A549 (cell line): ENCODE measurements around the gene HOXC6. TPM values are rescaled to one million over a fixed set of nuclear protein-coding genes. Genes with fewer than 3 reads are reported as not detected.

Source experiments
- ATAC-seq, 2 experiments: fragments of 200-7000 bp in 1 of 2; fragments of >200 bp in 1 of 2; cut with Nextera tagmentation in 1 of 2; cut with Tn5 transposase in 1 of 2; 3 replicates each; pipeline versions ENCODE4 v1.8.0 to v1.9.1; 2018 to 2020; ENCODE audit warnings: mild to moderate bottlenecking in 1 of 2, moderate library complexity in 1 of 2
- CTCF ChIA-PET: fragments of 300-600 bp; sonication (Branson Sonifier 250); formaldehyde crosslinking; extraction: SDS; loops from one replicate; lab custom pipeline; 2021; ENCODE audit warnings: antibody characterized with exemption, inconsistent platforms; lab: Yijun Ruan, JAX
- POLR2A ChIA-PET: fragments of 350-600 bp; formaldehyde crosslinking; extraction: SDS; loops from one replicate; lab custom pipeline; 2021; ENCODE audit warnings: antibody characterized with exemption, inconsistent platforms; lab: Yijun Ruan, JAX
- DNase-seq, 2 experiments: peaks; one replicate each; pipeline versions ENCODE4 v3.0.0 to v3.0.0-alpha.2; 2011 to 2016; ENCODE audit warnings: low read depth in 1 of 2, low spot score in 1 of 2
- FAIRE-seq: peaks from 2 replicates; lab custom pipeline; 2011; peaks lifted over from hg19 to GRCh38; lab: Jason Lieb, UNC
- H3K27ac ChIP-seq, 2 experiments: fragments of >200 bp; sonication (Bioruptor Twin); formaldehyde crosslinking; 3 replicates each; pipeline ENCODE4 v1.5.1; 2016 to 2017
- H3K4me1 ChIP-seq: fragments of >200 bp; sonication (Bioruptor Twin); formaldehyde crosslinking; 3 replicates; pipeline ENCODE4 v1.6.1; 2016
- H3K4me2 ChIP-seq: fragments of >200 bp; sonication (Bioruptor Twin); formaldehyde crosslinking; 3 replicates; pipeline ENCODE4 v1.6.1; 2016
- H3K4me3 ChIP-seq: fragments of >200 bp; sonication (Bioruptor Twin); formaldehyde crosslinking; 3 replicates; pipeline ENCODE4 v1.5.1; 2016
- H3K9me3 ChIP-seq: fragments of >200 bp; sonication (Bioruptor Twin); formaldehyde crosslinking; 3 replicates; pipeline ENCODE4 v1.6.1; 2016
- E2F6 ChIP-seq: IDR thresholded peaks from 2 replicates; pipeline ENCODE4 v1.6.1; 2012; ENCODE audit warnings: low read depth, borderline replicate concordance
- EHF ChIP-seq: fragments of 250-450 bp; sonication (Bioruptor Pico); IDR thresholded peaks from 2 replicates; pipeline ENCODE4 v1.5.0; 2020; ENCODE audit warnings: mild to moderate bottlenecking
- EHMT2 ChIP-seq: fragments of 200-600 bp; sonication (generic); IDR thresholded peaks from 2 replicates; pipeline ENCODE4 v1.6.1; 2016; ENCODE audit warnings: antibody characterized with exemption, low read depth, mild to moderate bottlenecking, moderate library complexity
- EP300 ChIP-seq, 2 experiments: fragments of >200 bp; sonication (Bioruptor Twin); formaldehyde crosslinking; IDR thresholded peaks; 2 replicates in 1 of 2; 3 replicates in 1 of 2; pipeline ENCODE4 v1.6.1; 2016 to 2017
- FOSB ChIP-seq: fragments of 250-450 bp; sonication (Bioruptor Pico); IDR thresholded peaks from 2 replicates; pipeline ENCODE4 v1.5.0; 2020; ENCODE audit warnings: mild to moderate bottlenecking, moderate library complexity
- FOSL2 ChIP-seq, 2 experiments: fragments of 450-650 bp in 1 of 2; fragments of >200 bp in 1 of 2; sonication (Bioruptor Twin) in 1 of 2; formaldehyde crosslinking; IDR thresholded peaks; 2 replicates each; pipeline versions ENCODE4 v1.5.0 to v1.6.1; 2016 to 2020; ENCODE audit warnings: mild to moderate bottlenecking in 1 of 2, moderate library complexity in 1 of 2
- HES2 ChIP-seq: fragments of >200 bp; sonication (Bioruptor Twin); formaldehyde crosslinking; IDR thresholded peaks from 2 replicates; pipeline ENCODE4 v1.6.1; 2016
- HEYL ChIP-seq: fragments of 250-450 bp; sonication (Bioruptor Pico); IDR thresholded peaks from 2 replicates; pipeline ENCODE4 v1.8.0; 2021; ENCODE audit warnings: mild to moderate bottlenecking, moderate library complexity
- MAFK ChIP-seq: fragments of 450-650 bp; IDR thresholded peaks from 2 replicates; pipeline ENCODE4 v1.6.1; 2014; ENCODE audit not compliant: partially characterized antibody
- MYC ChIP-seq: IDR thresholded peaks from 2 replicates; pipeline ENCODE4 v1.6.1; 2012; ENCODE audit warnings: mild to moderate bottlenecking, inconsistent platforms, low read length, improper control_type of control experiment, borderline replicate concordance
- NR3C1 ChIP-seq: fragments of >200 bp; sonication (Bioruptor Twin); formaldehyde crosslinking; IDR thresholded peaks from 3 replicates; pipeline ENCODE4 v1.6.1; 2017
- PBX3 ChIP-seq: IDR thresholded peaks from 2 replicates; pipeline ENCODE4 v1.6.1; 2012
- RCOR1 ChIP-seq: fragments of 150-350 bp; IDR thresholded peaks from 2 replicates; pipeline ENCODE4 v1.6.1; 2014; ENCODE audit warnings: antibody characterized with exemption, low read length, low read depth
- REST ChIP-seq: fragments of 200-600 bp; sonication (generic); IDR thresholded peaks from 2 replicates; pipeline ENCODE4 v1.6.1; 2016; ENCODE audit warnings: antibody characterized with exemption, mild to moderate bottlenecking, moderate library complexity
- RFX5 ChIP-seq: fragments of 450-650 bp; IDR thresholded peaks from 2 replicates; pipeline ENCODE4 v1.7.1; 2014; ENCODE audit warnings: antibody characterized with exemption, mild to moderate bottlenecking, moderate library complexity
- RNF2 ChIP-seq: fragments of 200-600 bp; sonication (generic); IDR thresholded peaks from 2 replicates; pipeline ENCODE4 v1.6.1; 2016; ENCODE audit warnings: low read depth, mild to moderate bottlenecking, antibody characterized with exemption, moderate library complexity, borderline replicate concordance
- TP53 ChIP-seq: fragments of 250-450 bp; sonication (Bioruptor Pico); IDR thresholded peaks from 2 replicates; pipeline ENCODE4 v1.5.0; 2021; ENCODE audit warnings: mild to moderate bottlenecking, moderate library complexity
- ZC3H11A ChIP-seq: fragments of 450-650 bp; IDR thresholded peaks from 2 replicates; pipeline ENCODE4 v1.6.1; 2014; ENCODE audit warnings: antibody characterized with exemption, mild to moderate bottlenecking
- WGBS: methylation state at CpG from one replicate; pipeline ENCODE4 v1.1.6; 2017; ENCODE audit errors: missing lambda C conversion rate; 5-methylcytosine and 5-hydroxymethylcytosine counted together
- polyA plus RNA-seq, 4 experiments: library from polyadenylated mRNA; depleted of rRNA in 3 of 4; stranded (reverse); fragments of >200 nt; fragmentation: RNase III in 1 of 4; extraction: RNeasy Plus Mini Kit Qiagen cat#74134 plus additional on column Dnase treatment in 1 of 4; gene quantifications; 2 replicates in 3 of 4; 3 replicates in 1 of 4; pipeline ENCODE4 v1.2.3, GENCODE V29; 2011 to 2017

Gene HOXC6
- polyA plus RNA-seq, 2 of the 4 experiments (the other 2 are of a cell fraction), result 5.2 to 6.0 TPM

GRCh38 chr12:54036620-54037359, 8.6 kb downstream of the HOXC6 start:
- H3K27ac ChIP-seq, result no peak overlapping the region
- no peak overlapping the region for H3K4me2 ChIP-seq
- FAIRE-seq (no peak), DNase-seq (peak; percentile 56 to 57), ATAC-seq (peak; percentile 69 to 73)
- CTCF ChIA-PET, result interaction anchor here (0.6 to 27.9 kb wide), 11 partner anchors 8 to 178 kb away, joined by 3 to 476 read pairs (median 3); partner anchors contain the start of gene SMUG1
- H3K9me3 ChIP-seq, result no peaks in the 10 kb centered on the region
- TF ChIP-seq HEYL (CRISPR knock-in tag) (no peak), MAFK (no peak), FOSL2 (IDR thresholded peaks at IDR 0.05) (no peak), FOSL2 (CRISPR knock-in tag; IDR thresholded peaks at IDR 0.05) (0 out of 2 replicates have a peak, but pooled peaks have one; percentile 13)
- POLR2A ChIA-PET, result interaction anchor here (0.5 to 1.6 kb wide), 3 partner anchors 19 to 639 kb away, joined by 3 to 7 read pairs (median 5); no protein-coding TSS in a partner anchor
- H3K4me3 ChIP-seq, result no peak overlapping the region
- 76% methylated on average over 14 of the region's 14 CpGs for WGBS
- peaks cover 7% of the 10 kb centered on the region; the same call in 1 of the 3 replicates for H3K4me1 ChIP-seq

- 80% methylated on average over 14 of the region's 14 CpGs for WGBS
- no peak for DNase-seq
- no peak overlapping the region for H3K27ac ChIP-seq
- H3K4me2 ChIP-seq, result no peak overlapping the region
- H3K4me1 ChIP-seq, result peaks cover 7% of the 10 kb centered on the region; the same call in 1 of the 3 replicates
- CTCF ChIA-PET, result interaction anchor here (0.6 to 27.9 kb wide), 11 partner anchors 13 to 335 kb away, joined by 3 to 476 read pairs (median 3); partner anchors contain the start of genes HOXC9 and SMUG1
- no peaks in the 10 kb centered on the region for H3K9me3 ChIP-seq
- FAIRE-seq, result no peak
- no peak for ATAC-seq
- H3K4me3 ChIP-seq, result no peak overlapping the region
- TF ChIP-seq EP300 (IDR thresholded peaks at IDR 0.05) (no peak), EHF (CRISPR knock-in tag) (no peak), TP53 (no peak), ZC3H11A (no peak), HEYL (CRISPR knock-in tag) (no peak), FOSL2 (IDR thresholded peaks at IDR 0.05) (no peak), FOSL2 (CRISPR knock-in tag; IDR thresholded peaks at IDR 0.05) (no peak), RNF2 (no peak), HES2 (no peak), EHMT2 (no peak), NR3C1 (no peak), PBX3 (no peak), REST (no peak), E2F6 (no peak), MYC (no peak), FOSB (CRISPR knock-in tag) (no peak), RFX5 (no peak), RCOR1 (no peak)
- POLR2A ChIA-PET, result interaction anchor here (0.5 to 1.6 kb wide), 3 partner anchors 20 to 640 kb away, joined by 3 to 7 read pairs (median 5); no protein-coding TSS in a partner anchor
Measured at GRCh38 chr12:54037360-54038283, 9.4 kb downstream of the HOXC6 start.
